COLO829 (cell line): ENCODE results near the gene OR5AL1.
"Not testable (repeated sequence)": the region's sequence is repeated elsewhere in the genome, so short reads cannot be mapped to it uniquely, and the experiment has no call there.

Experiments
- DNase-seq: peaks from one replicate; pipeline ENCODE4 v3.0.0; 2012; ENCODE audit warnings: low spot score

OR5AL1 gene

GRCh38 chr11:56412396-56412795 lies at the start of gene OR5AL1:
Gene OR5AL1 (plus strand): TSS chr11:56412696.
- no peak for DNase-seq

GRCh38 chr11:56375324-56375723 lies 37.2 kb upstream of the OR5AL1 start, which contains the start of gene OR8U1:
Gene OR8U1 (plus strand): TSS chr11:56375624. CDS start chr11:56375624, 0 bp downstream.
- DNase-seq, result no peak

- no peak for DNase-seq
Observed at GRCh38 chr11:56380120-56380519, 32.4 kb upstream of the OR5AL1 start.

- DNase-seq, result no peak
Observed at GRCh38 chr11:56394381-56394780, 18.1 kb upstream of the OR5AL1 start.

GRCh38 chr11:56396047-56396446 lies 16.4 kb upstream of the OR5AL1 start:
- DNase-seq, result no peak

- not testable (repeated sequence) for DNase-seq
Observed at GRCh38 chr11:56401858-56402461, 10.5 kb upstream of the OR5AL1 start.

GRCh38 chr11:56404393-56404792 lies 8.1 kb upstream of the OR5AL1 start:
- peak; percentile 72 for DNase-seq

- no peak for DNase-seq
Observed at GRCh38 chr11:56410801-56411200, 1.7 kb upstream of the OR5AL1 start.

GRCh38 chr11:56453521-56453920 lies 41.0 kb downstream of the OR5AL1 start:
- DNase-seq, result no peak

GRCh38 chr11:56457076-56457475 lies 44.6 kb downstream of the OR5AL1 start:
- DNase-seq, result no peak
